Upper lobe of left lung (tissue), 6 donors: ENCODE measurements around the gene PAX5. TPM values are rescaled to one million over a fixed set of nuclear protein-coding genes. Genes with fewer than 3 reads are reported as not detected.
A peak's percentile ranks its signal among the peaks of the same experiment; 100 is the strongest.

Experiments
- ATAC-seq, 2 donors: fragments of 200-7000 bp; cut with Tn5 transposase; one replicate each; pipeline ENCODE4 v1.9.1; 2022; ENCODE audit warnings: mild to moderate bottlenecking in 2 of 2, moderate library complexity in 2 of 2; ENCODE audit not compliant: low FRiP score in 2 of 2
- DNase-seq, 2 donors: peaks; one replicate each; pipeline ENCODE4 v3.0.0-alpha.2; 2019 to 2020
- H3K27ac ChIP-seq, 4 donors: fragments of 200-600 bp; sonication (generic); one replicate each; pipeline ENCODE4 v1.5.1; 2016 to 2019
- H3K27me3 ChIP-seq, 4 donors: fragments of 200-600 bp; sonication (generic); one replicate each; pipeline ENCODE4 v1.5.1; 2017 to 2019
- H3K36me3 ChIP-seq, 4 donors: fragments of 200-600 bp; sonication (generic); one replicate each; pipeline ENCODE4 v1.5.1; 2016 to 2019
- H3K4me1 ChIP-seq, 4 donors: fragments of 200-600 bp; sonication (generic); one replicate each; pipeline ENCODE4 v1.5.1; 2018 to 2019
- H3K4me3 ChIP-seq, 4 donors: fragments of 200-600 bp; sonication (generic); one replicate each; pipeline ENCODE4 v1.5.1; 2017 to 2019; ENCODE audit warnings: mild to moderate bottlenecking in 2 of 4, moderate library complexity in 1 of 4
- H3K9me3 ChIP-seq, 4 donors: fragments of 200-600 bp; sonication (generic); one replicate each; pipeline ENCODE4 v1.5.1; 2018 to 2019
- CTCF ChIP-seq, 6 experiments: fragments of 450-650 bp in 4 of 6; fragments of 200-600 bp in 2 of 6; sonication (generic) in 2 of 6; IDR thresholded peaks; one replicate each; pipeline ENCODE4 v1.5.1; 2016 to 2019; ENCODE audit warnings: antibody characterized with exemption in 6 of 6
- EP300 ChIP-seq, 4 donors: sonication (generic); formaldehyde crosslinking; IDR thresholded peaks; one replicate each; pipeline ENCODE4 v1.5.1; 2017; ENCODE audit warnings: antibody characterized with exemption in 4 of 4, control low read depth in 2 of 4
- POLR2A ChIP-seq, 4 donors: fragments of 450-650 bp; IDR thresholded peaks; one replicate each; pipeline ENCODE4 v1.5.1; 2016 to 2017; ENCODE audit warnings: antibody characterized with exemption in 4 of 4, mild to moderate bottlenecking in 2 of 4
- POLR2AphosphoS5 ChIP-seq, 2 donors: sonication (generic); formaldehyde crosslinking; IDR thresholded peaks; one replicate each; pipeline ENCODE4 v1.5.1; 2017; ENCODE audit warnings: antibody characterized with exemption in 2 of 2
- WGBS, 2 donors: methylation state at CpG; one replicate each; pipeline ENCODE4 v1.1.5; 2017 to 2018; 5-methylcytosine and 5-hydroxymethylcytosine counted together
- total RNA-seq, 6 donors: library from RNA; depleted of rRNA in 4 of 6; stranded (reverse); fragments of >200 nt in 4 of 6; gene quantifications; one replicate each; pipeline versions ENCODE4 v1.1.0 to v1.2.1, GENCODE V29; 2016 to 2021
- donor health status: DM: no; HTN: no; CAD: no; lungs with moderate emphysema.
- donor health status: DM: no; HTN: yes; CAD: no; lungs with severe emphysema.

PAX5 gene
- total RNA-seq, 6 donors from 2014 or later, result under 0.01 to 0.64 (median 0.43) TPM; not detected in 1

- 0 to 7% methylated on average over 2 to 27 of the region's 27 CpGs for WGBS, 2 donors
- no peak for TF ChIP-seq EP300 (IDR thresholded peaks at IDR 0.05)
- no peak for TF ChIP-seq POLR2A (IDR thresholded peaks at IDR 0.05)
- TF ChIP-seq CTCF (IDR thresholded peaks at IDR 0.05), result no peak
- TF ChIP-seq POLR2AphosphoS5 (IDR thresholded peaks at IDR 0.05), result no peak
- H3K27ac ChIP-seq, result no peak overlapping the region
- no peak for ATAC-seq
- H3K36me3 ChIP-seq, result no peaks in the 10 kb centered on the region
- peaks cover 40 to 53% (median 44%) of the 10 kb centered on the region in 4 donors for H3K4me1 ChIP-seq
- peaks cover 0 to 2% (median 0%) of the 10 kb centered on the region in 4 donors for H3K9me3 ChIP-seq
- H3K27me3 ChIP-seq, result peaks cover 2 to 88% (median 55%) of the 10 kb centered on the region in 4 donors
- H3K4me3 ChIP-seq, result no peak overlapping the region
- DNase-seq, result no peak
Measured at GRCh38 chr9:37034938-37035647, 1.0 kb upstream of the PAX5 start.

- H3K4me1 ChIP-seq, result peaks cover 46 to 58% (median 51%) of the 10 kb centered on the region in 4 donors
- peak in 1 of 2 donors; percentile 55 for ATAC-seq
- DNase-seq, result peak in 1 of 2 donors; percentile 90
- TF ChIP-seq EP300 (IDR thresholded peaks at IDR 0.05) (no peak), CTCF (IDR thresholded peaks at IDR 0.05) (no peak), POLR2AphosphoS5 (IDR thresholded peaks at IDR 0.05) (no peak), POLR2A (IDR thresholded peaks at IDR 0.05) (no peak)
- WGBS, 2 donors, result 0 to 4% methylated on average over 1 to 39 of the region's 56 CpGs
- H3K36me3 ChIP-seq, result no peaks in the 10 kb centered on the region
- peaks cover 4 to 94% (median 61%) of the 10 kb centered on the region in 4 donors for H3K27me3 ChIP-seq
- H3K27ac ChIP-seq, result no peak overlapping the region
- peaks cover 0 to 2% (median 0%) of the 10 kb centered on the region in 4 donors for H3K9me3 ChIP-seq
- H3K4me3 ChIP-seq, result peak overlapping the region in 3 of 4 donors; percentile 12 to 32 (median 13)
Measured at GRCh38 chr9:37034305-37034937, 353 bp upstream of the PAX5 start.

- peaks cover 4 to 94% (median 65%) of the 10 kb centered on the region in 4 donors for H3K27me3 ChIP-seq
Measured at GRCh38 chr9:37033141-37033540, 927 bp downstream of the PAX5 start.

GRCh38 chr9:37032713-37033112 is 1.4 kb downstream of the PAX5 start:
- WGBS, 2 donors, result 33 to 56% methylated on average over 2 to 3 of the region's 3 CpGs
- no peak for ATAC-seq

More at GRCh38 chr9:37033141-37033540, 927 bp downstream of the PAX5 start:
- peaks cover 44 to 56% (median 51%) of the 10 kb centered on the region in 4 donors for H3K4me1 ChIP-seq
- peaks cover 0 to 6% (median 1%) of the 10 kb centered on the region in 4 donors for H3K9me3 ChIP-seq
- DNase-seq (no peak), ATAC-seq (no peak)
- TF ChIP-seq POLR2A (IDR thresholded peaks at IDR 0.05), result no peak
- TF ChIP-seq EP300 (IDR thresholded peaks at IDR 0.05), result no peak
- no peak for TF ChIP-seq CTCF (IDR thresholded peaks at IDR 0.05)
- no peak for TF ChIP-seq POLR2AphosphoS5 (IDR thresholded peaks at IDR 0.05)
- H3K4me3 ChIP-seq, result no peak overlapping the region
- 48 to 49% methylated on average over 5 to 6 of the region's 6 CpGs for WGBS, 2 donors
- H3K36me3 ChIP-seq, result no peaks in the 10 kb centered on the region
- H3K27ac ChIP-seq, result no peak overlapping the region

More at GRCh38 chr9:37032713-37033112, 1.4 kb downstream of the PAX5 start:
- Histone ChIP-seq H3K4me3 (no peak overlapping the region), H3K4me1 (peaks cover 42 to 56% (median 49%) of the 10 kb centered on the region in 4 donors), H3K27me3 (peaks cover 4 to 94% (median 63%) of the 10 kb centered on the region in 4 donors), H3K36me3 (no peaks in the 10 kb centered on the region), H3K9me3 (peaks cover 0 to 6% (median 1%) of the 10 kb centered on the region in 4 donors), H3K27ac (no peak overlapping the region)
- DNase-seq, result no peak
- no peak for TF ChIP-seq CTCF (IDR thresholded peaks at IDR 0.05)
- TF ChIP-seq EP300 (IDR thresholded peaks at IDR 0.05), result no peak
- TF ChIP-seq POLR2AphosphoS5 (IDR thresholded peaks at IDR 0.05), result no peak
- TF ChIP-seq POLR2A (IDR thresholded peaks at IDR 0.05), result no peak
